OCI-LY1 (cell line): ENCODE results near the gene MAP3K7.

ENCODE experiments used
- H2AFZ ChIP-seq: fragments of 200-600 bp; sonication (generic), shearing (Covaris generic); 2 replicates; pipeline ENCODE4 v1.6.0; 2014; ENCODE audit warnings: antibody characterized with exemption, mild to moderate bottlenecking, low read length
- H3F3A ChIP-seq: fragments of 200-600 bp; sonication (generic), shearing (Covaris generic); 2 replicates; pipeline ENCODE4 v1.6.0; 2014; ENCODE audit warnings: mild to moderate bottlenecking, antibody characterized with exemption, low read length, moderate library complexity; ENCODE audit not compliant: insufficient read depth
- H3K27ac ChIP-seq: fragments of 200-600 bp; sonication (generic); 2 replicates; pipeline ENCODE4 v1.5.1; 2014; ENCODE audit warnings: low read length, mixed run types, mild to moderate bottlenecking, low read depth; ENCODE audit not compliant: poor library complexity, severe bottlenecking
- H3K27me3 ChIP-seq: fragments of 200-600 bp; sonication (generic); 2 replicates; pipeline ENCODE4 v1.6.0; 2014; ENCODE audit warnings: antibody characterized with exemption, mild to moderate bottlenecking, low read length, moderate library complexity; ENCODE audit not compliant: insufficient read depth
- H3K36me3 ChIP-seq: fragments of 200-600 bp; sonication (generic); 2 replicates; pipeline ENCODE4 v1.6.1; 2014; ENCODE audit warnings: mild to moderate bottlenecking, antibody characterized with exemption, low read length, moderate library complexity, mixed read lengths; ENCODE audit not compliant: insufficient read depth
- H3K4me1 ChIP-seq: fragments of 200-600 bp; sonication (generic); 2 replicates; pipeline ENCODE4 v1.5.1; 2014; ENCODE audit warnings: mild to moderate bottlenecking, low read length, moderate library complexity; ENCODE audit not compliant: insufficient read depth, severe bottlenecking
- H3K4me2 ChIP-seq: fragments of 200-600 bp; sonication (generic), shearing (Covaris generic); 2 replicates; pipeline ENCODE4 v1.6.1; 2014; ENCODE audit warnings: low read length
- H3K4me3 ChIP-seq: fragments of 200-600 bp; sonication (generic); 2 replicates; pipeline ENCODE4 v1.5.1; 2014; ENCODE audit warnings: low read length, low read depth, mild to moderate bottlenecking, mixed read lengths; ENCODE audit not compliant: poor library complexity, severe bottlenecking
- H3K79me2 ChIP-seq: fragments of 200-600 bp; shearing (Covaris generic); 2 replicates; pipeline ENCODE4 v1.6.1; 2016; ENCODE audit warnings: mixed run types, low read length, mixed read lengths; ENCODE audit not compliant: insufficient read depth
- H3K9ac ChIP-seq: fragments of 200-600 bp; sonication (generic), shearing (Covaris generic); 2 replicates; pipeline ENCODE4 v1.6.1; 2014; ENCODE audit warnings: mild to moderate bottlenecking, low read length, mixed read lengths
- H3K9me2 ChIP-seq: fragments of 200-600 bp; sonication (generic), shearing (Covaris generic); 2 replicates; pipeline ENCODE4 v1.6.1; 2014; ENCODE audit warnings: low read depth, mild to moderate bottlenecking, low read length, mixed read lengths
- H3K9me3 ChIP-seq: fragments of 200-600 bp; shearing (Covaris generic); 2 replicates; pipeline ENCODE4 v1.6.1; 2014; ENCODE audit warnings: low read length, mixed read lengths
- H4K20me1 ChIP-seq: fragments of 200-600 bp; sonication (generic), shearing (Covaris generic); 2 replicates; pipeline ENCODE4 v1.6.0; 2016; ENCODE audit warnings: mild to moderate bottlenecking, low read length; ENCODE audit not compliant: insufficient read depth
- CTCF ChIP-seq: fragments of 200-600 bp; sonication (generic), shearing (Covaris generic); IDR thresholded peaks from 2 replicates; pipeline ENCODE4 v1.5.1; 2017; ENCODE audit warnings: mild to moderate bottlenecking, antibody characterized with exemption, low read length, moderate library complexity, mixed read lengths
- EZH2 ChIP-seq: fragments of 200-600 bp; sonication (generic), shearing (Covaris generic); IDR thresholded peaks from 2 replicates; pipeline ENCODE4 v1.8.0; 2017; ENCODE audit warnings: borderline replicate concordance, mixed run types, mild to moderate bottlenecking, antibody characterized with exemption, low read length, moderate library complexity, mixed read lengths

MAP3K7 gene

GRCh38 chr6:90610751-90611542, 24.1 kb upstream of the MAP3K7 start:
- Histone ChIP-seq H3F3A (no peaks in the 10 kb centered on the region), H3K4me3 (peak overlapping the region; percentile 54), H3K4me1 (no peaks in the 10 kb centered on the region), H3K9me2 (no peaks in the 10 kb centered on the region), H3K36me3 (no peaks in the 10 kb centered on the region), H3K79me2 (no peaks in the 10 kb centered on the region), H3K4me2 (peak overlapping the region; percentile 71), H2AFZ (no peak overlapping the region), H4K20me1 (no peaks in the 10 kb centered on the region), H3K27me3 (peaks cover 10% of the 10 kb centered on the region), H3K9me3 (no peaks in the 10 kb centered on the region), H3K9ac (no peak overlapping the region; the same call in 1 of the 2 replicates), H3K27ac (no peak overlapping the region)
- TF ChIP-seq CTCF (no peak), EZH2 (no peak)

GRCh38 chr6:90610301-90610750, 23.5 kb upstream of the MAP3K7 start:
- H3K9ac ChIP-seq, result no peak overlapping the region
- H3K36me3 ChIP-seq, result no peaks in the 10 kb centered on the region
- no peaks in the 10 kb centered on the region for H3K9me2 ChIP-seq
- H3K79me2 ChIP-seq, result no peaks in the 10 kb centered on the region
- no peaks in the 10 kb centered on the region for H3F3A ChIP-seq
- H4K20me1 ChIP-seq, result no peaks in the 10 kb centered on the region
- peaks cover 10% of the 10 kb centered on the region for H3K27me3 ChIP-seq
- peak overlapping the region; percentile 71 for H3K4me2 ChIP-seq
- H3K4me1 ChIP-seq, result no peaks in the 10 kb centered on the region
- H2AFZ ChIP-seq, result no peak overlapping the region
- TF ChIP-seq CTCF, result no peak
- no peak for TF ChIP-seq EZH2
- H3K9me3 ChIP-seq, result no peaks in the 10 kb centered on the region
- peak overlapping the region; percentile 54 for H3K4me3 ChIP-seq
- H3K27ac ChIP-seq, result no peak overlapping the region

GRCh38 chr6:90605749-90606340, 19.0 kb upstream of the MAP3K7 start:
- Histone ChIP-seq H3K9ac (no peak overlapping the region), H4K20me1 (no peaks in the 10 kb centered on the region), H3K36me3 (no peaks in the 10 kb centered on the region), H2AFZ (no peak overlapping the region), H3K9me2 (no peaks in the 10 kb centered on the region), H3K79me2 (no peaks in the 10 kb centered on the region), H3K27ac (no peak overlapping the region), H3K9me3 (no peaks in the 10 kb centered on the region), H3K4me2 (no peak overlapping the region), H3K4me1 (no peaks in the 10 kb centered on the region), H3F3A (no peaks in the 10 kb centered on the region), H3K27me3 (peaks cover 4% of the 10 kb centered on the region; the same call in 1 of the 2 replicates), H3K4me3 (no peak overlapping the region)
- no peak for TF ChIP-seq EZH2
- TF ChIP-seq CTCF, result no peak
